ENCODE measurements around the gene CAPSL.
A peak's percentile ranks its signal among the peaks of the same experiment; 100 is the strongest.

CAPSL gene

DNA sequence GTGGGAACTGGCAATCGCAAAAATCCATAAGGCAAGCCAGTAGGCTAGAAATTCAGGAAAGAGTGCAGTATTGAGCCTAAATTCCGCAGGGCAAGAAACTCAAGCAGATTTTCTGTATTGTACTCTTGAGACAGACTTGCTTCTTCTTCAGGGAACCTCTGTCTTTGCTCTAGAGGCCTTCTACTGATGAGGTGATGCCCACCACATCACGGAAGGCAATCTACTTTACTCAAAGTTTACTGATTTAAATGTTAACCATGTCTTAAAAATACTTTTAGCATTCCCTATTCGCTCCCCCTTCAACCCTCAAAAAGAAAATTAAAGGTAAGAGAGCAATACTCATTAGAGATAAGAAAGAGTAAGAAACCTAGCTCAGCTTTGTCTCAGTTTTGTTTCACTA is 70.4 kb downstream of the CAPSL start:
- Histone ChIP-seq H4K8ac (ENCODE audit: low read depth, low read length) (no peak overlapping the region), H3K4me1 (ENCODE audit: control insufficient read depth, low read depth, low read length) (no peaks in the 10 kb centered on the region), H3K9ac (ENCODE audit: low read length) (no peak overlapping the region), H3K18ac (ENCODE audit: low read length) (no peak overlapping the region), H3K27me3 (ENCODE audit: insufficient read depth, low read length, poor library complexity) (no peaks in the 10 kb centered on the region), H2AK5ac (ENCODE audit: low read length) (no peak overlapping the region), H3K4me3 (ENCODE audit: low read length) (no peak overlapping the region), H2BK120ac (ENCODE audit: low read depth, low read length) (no peak overlapping the region), H3K27ac (ENCODE audit: low read depth, low read length) (no peak overlapping the region), H3K4ac (ENCODE audit: low read depth, low read length) (no peak overlapping the region), H3K4me2 (ENCODE audit: low read length) (no peak overlapping the region), H3K36me3 (ENCODE audit: control insufficient read depth, insufficient read depth, low read length) (no peaks in the 10 kb centered on the region), H3K79me2 (ENCODE audit: control insufficient read depth, insufficient read depth, low read length) (no peaks in the 10 kb centered on the region), H2BK15ac (replicated peaks; ENCODE audit: low read depth) (no peak overlapping the region), H3K56ac (ENCODE audit: low read length) (no peak overlapping the region), H2BK5ac (ENCODE audit: low read length) (no peak overlapping the region), H4K5ac (ENCODE audit: low read length) (no peak overlapping the region), H3K79me1 (ENCODE audit: low read length) (no peaks in the 10 kb centered on the region), H3K23ac (ENCODE audit: low read length) (no peak overlapping the region)
- WGBS (ENCODE audit: extremely low coverage, insufficient coverage, low lambda C conversion rate) = no CpG with 5 or more reads among the region's 4 CpGs
- DNase-seq = no peak

DNA sequence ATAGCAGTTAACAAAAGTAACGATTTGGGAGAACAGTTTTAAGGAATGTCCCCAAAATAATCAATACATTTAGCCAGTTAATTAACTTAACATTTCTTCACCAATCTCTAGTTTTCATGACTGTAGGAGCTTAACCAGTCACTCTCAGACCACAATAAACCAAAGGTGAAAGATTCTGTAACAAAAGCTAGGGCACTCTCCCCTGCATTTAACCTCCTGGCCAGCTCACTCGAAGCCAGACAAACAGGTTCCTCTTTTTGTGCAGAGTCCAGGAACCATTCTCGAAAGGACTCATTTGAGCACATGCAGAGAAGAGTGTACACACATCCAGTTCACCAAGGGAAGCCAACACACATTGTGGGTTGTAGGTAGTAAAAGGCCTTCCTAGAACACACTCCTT is 75.3 kb downstream of the CAPSL start:
- no peaks in the 10 kb centered on the region for H3K79me2 ChIP-seq (ENCODE audit: control insufficient read depth, insufficient read depth, low read length)
- no peak overlapping the region for H4K5ac ChIP-seq (ENCODE audit: low read length)
- no peak overlapping the region for H2BK120ac ChIP-seq (ENCODE audit: low read depth, low read length)
- H3K4ac ChIP-seq (ENCODE audit: low read depth, low read length) = no peak overlapping the region
- no peak overlapping the region for H3K18ac ChIP-seq (ENCODE audit: low read length)
- no peak overlapping the region for H2BK15ac ChIP-seq (replicated peaks; ENCODE audit: low read depth)
- no peak overlapping the region for H4K8ac ChIP-seq (ENCODE audit: low read depth, low read length)
- H3K79me1 ChIP-seq (ENCODE audit: low read length) = no peaks in the 10 kb centered on the region
- no peaks in the 10 kb centered on the region for H3K27me3 ChIP-seq (ENCODE audit: insufficient read depth, low read length, poor library complexity)
- no peak overlapping the region for H3K4me2 ChIP-seq (ENCODE audit: low read length)
- H3K4me3 ChIP-seq (ENCODE audit: low read length) = no peak overlapping the region
- no peak overlapping the region for H2AK5ac ChIP-seq (ENCODE audit: low read length)
- WGBS (ENCODE audit: extremely low coverage, insufficient coverage, low lambda C conversion rate) = no CpG with 5 or more reads among the region's 3 CpGs
- DNase-seq = no peak
- no peak overlapping the region for H3K56ac ChIP-seq (ENCODE audit: low read length)
- no peak overlapping the region for H3K23ac ChIP-seq (ENCODE audit: low read length)
- no peaks in the 10 kb centered on the region for H3K4me1 ChIP-seq (ENCODE audit: control insufficient read depth, low read depth, low read length)
- no peaks in the 10 kb centered on the region for H3K36me3 ChIP-seq (ENCODE audit: control insufficient read depth, insufficient read depth, low read length)
- H3K27ac ChIP-seq (ENCODE audit: low read depth, low read length) = no peak overlapping the region
- no peak overlapping the region for H2BK5ac ChIP-seq (ENCODE audit: low read length)
- H3K9ac ChIP-seq (ENCODE audit: low read length) = no peak overlapping the region

DNA sequence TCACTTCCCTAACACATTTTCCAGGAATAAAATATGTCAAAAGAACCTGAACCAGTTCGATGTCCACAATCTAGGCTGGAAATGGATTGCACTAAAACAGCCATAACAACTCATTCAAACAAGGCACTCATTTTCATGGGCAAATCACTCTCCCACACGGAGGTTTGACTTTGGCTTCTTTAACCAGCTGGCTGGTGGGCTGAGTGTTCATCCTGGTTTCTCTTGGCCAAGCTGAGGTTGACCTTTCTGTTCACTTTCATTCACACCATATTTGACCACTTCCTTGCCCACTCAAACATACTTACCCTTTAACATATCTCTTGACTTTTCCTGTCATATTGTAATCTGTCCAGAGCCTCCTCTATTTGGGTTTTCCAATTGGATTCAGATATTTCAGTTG is 76.3 kb downstream of the CAPSL start:
- H3K4me1 ChIP-seq (ENCODE audit: control insufficient read depth, low read depth, low read length) = no peaks in the 10 kb centered on the region
- no peak overlapping the region for H2BK15ac ChIP-seq (replicated peaks; ENCODE audit: low read depth)
- H2AK5ac ChIP-seq (ENCODE audit: low read length) = no peak overlapping the region
- no peak overlapping the region for H4K8ac ChIP-seq (ENCODE audit: low read depth, low read length)
- no peak overlapping the region for H4K5ac ChIP-seq (ENCODE audit: low read length)
- H3K27ac ChIP-seq (ENCODE audit: low read depth, low read length) = no peak overlapping the region
- no peak overlapping the region for H3K23ac ChIP-seq (ENCODE audit: low read length)
- H3K27me3 ChIP-seq (ENCODE audit: insufficient read depth, low read length, poor library complexity) = no peaks in the 10 kb centered on the region
- H3K79me1 ChIP-seq (ENCODE audit: low read length) = no peaks in the 10 kb centered on the region
- no peak for DNase-seq
- WGBS (ENCODE audit: extremely low coverage, insufficient coverage, low lambda C conversion rate) = no CpG with 5 or more reads among the region's 2 CpGs
- no peak overlapping the region for H3K56ac ChIP-seq (ENCODE audit: low read length)
- no peak overlapping the region for H3K4me3 ChIP-seq (ENCODE audit: low read length)
- H3K4ac ChIP-seq (ENCODE audit: low read depth, low read length) = no peak overlapping the region
- H3K79me2 ChIP-seq (ENCODE audit: control insufficient read depth, insufficient read depth, low read length) = no peaks in the 10 kb centered on the region
- no peak overlapping the region for H3K9ac ChIP-seq (ENCODE audit: low read length)
- H3K4me2 ChIP-seq (ENCODE audit: low read length) = no peak overlapping the region
- H3K36me3 ChIP-seq (ENCODE audit: control insufficient read depth, insufficient read depth, low read length) = no peaks in the 10 kb centered on the region
- H3K18ac ChIP-seq (ENCODE audit: low read length) = no peak overlapping the region
- H2BK5ac ChIP-seq (ENCODE audit: low read length) = no peak overlapping the region
- no peak overlapping the region for H2BK120ac ChIP-seq (ENCODE audit: low read depth, low read length)

DNA sequence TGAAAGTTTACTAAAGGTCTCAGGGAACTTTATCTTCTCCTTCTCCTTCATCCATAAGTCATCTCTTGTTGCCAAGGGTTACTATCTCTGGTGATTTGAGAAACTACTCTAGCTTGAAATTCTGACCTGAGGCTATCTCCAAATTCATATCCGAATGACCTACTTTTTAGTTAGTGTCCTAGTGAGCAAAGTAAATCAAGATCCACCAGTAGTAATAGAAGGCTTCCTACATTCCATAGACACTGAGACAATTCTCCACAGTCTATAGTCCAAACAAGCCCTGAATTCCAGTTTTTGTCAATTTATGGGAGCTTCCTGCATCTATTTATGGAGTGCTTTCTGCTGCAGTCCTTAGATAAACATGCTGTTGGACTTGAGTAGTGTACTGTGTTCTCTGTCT is 76.7 kb downstream of the CAPSL start:
- Histone ChIP-seq H3K4me3 (ENCODE audit: low read length) (no peak overlapping the region), H3K56ac (ENCODE audit: low read length) (no peak overlapping the region), H3K27me3 (ENCODE audit: insufficient read depth, low read length, poor library complexity) (no peaks in the 10 kb centered on the region), H2AK5ac (ENCODE audit: low read length) (no peak overlapping the region), H3K23ac (ENCODE audit: low read length) (no peak overlapping the region), H3K4me1 (ENCODE audit: control insufficient read depth, low read depth, low read length) (no peaks in the 10 kb centered on the region), H2BK120ac (ENCODE audit: low read depth, low read length) (no peak overlapping the region), H3K18ac (ENCODE audit: low read length) (no peak overlapping the region), H3K4me2 (ENCODE audit: low read length) (no peak overlapping the region), H3K9ac (ENCODE audit: low read length) (no peak overlapping the region), H4K5ac (ENCODE audit: low read length) (no peak overlapping the region), H3K27ac (ENCODE audit: low read depth, low read length) (no peak overlapping the region), H3K36me3 (ENCODE audit: control insufficient read depth, insufficient read depth, low read length) (no peaks in the 10 kb centered on the region), H4K8ac (ENCODE audit: low read depth, low read length) (no peak overlapping the region), H3K79me1 (ENCODE audit: low read length) (no peaks in the 10 kb centered on the region), H2BK5ac (ENCODE audit: low read length) (no peak overlapping the region), H2BK15ac (replicated peaks; ENCODE audit: low read depth) (no peak overlapping the region), H3K4ac (ENCODE audit: low read depth, low read length) (no peak overlapping the region), H3K79me2 (ENCODE audit: control insufficient read depth, insufficient read depth, low read length) (no peaks in the 10 kb centered on the region)
- no CpG with 5 or more reads among the region's 1 CpG for WGBS (ENCODE audit: extremely low coverage, insufficient coverage, low lambda C conversion rate)
- DNase-seq = no peak

DNA sequence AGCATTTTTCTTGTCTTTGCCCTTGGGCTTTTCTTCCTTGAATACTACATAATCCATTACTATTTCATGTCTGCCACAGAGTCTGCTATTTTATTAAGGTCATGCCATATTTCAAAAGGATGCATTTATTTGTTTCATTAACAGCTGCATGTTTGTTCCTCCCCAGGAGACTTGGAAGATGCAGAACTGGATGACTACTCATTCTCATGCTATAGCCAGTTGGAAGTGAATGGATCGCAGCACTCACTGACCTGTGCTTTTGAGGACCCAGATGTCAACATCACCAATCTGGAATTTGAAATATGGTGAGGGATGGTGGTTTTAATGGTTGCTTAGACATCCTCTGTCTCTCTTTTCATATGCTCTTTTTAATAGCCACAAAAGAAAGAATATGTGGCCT is 77.7 kb downstream of the CAPSL start:
- no peaks in the 10 kb centered on the region for H3K36me3 ChIP-seq (ENCODE audit: control insufficient read depth, insufficient read depth, low read length)
- no peak overlapping the region for H3K27ac ChIP-seq (ENCODE audit: low read depth, low read length)
- H4K8ac ChIP-seq (ENCODE audit: low read depth, low read length) = no peak overlapping the region
- no peak overlapping the region for H3K4ac ChIP-seq (ENCODE audit: low read depth, low read length)
- no peak overlapping the region for H3K4me2 ChIP-seq (ENCODE audit: low read length)
- H3K4me1 ChIP-seq (ENCODE audit: control insufficient read depth, low read depth, low read length) = no peaks in the 10 kb centered on the region
- no peak overlapping the region for H3K18ac ChIP-seq (ENCODE audit: low read length)
- H3K23ac ChIP-seq (ENCODE audit: low read length) = no peak overlapping the region
- H2AK5ac ChIP-seq (ENCODE audit: low read length) = no peak overlapping the region
- no peak overlapping the region for H3K9ac ChIP-seq (ENCODE audit: low read length)
- no peak overlapping the region for H4K5ac ChIP-seq (ENCODE audit: low read length)
- no peak overlapping the region for H3K56ac ChIP-seq (ENCODE audit: low read length)
- H2BK5ac ChIP-seq (ENCODE audit: low read length) = no peak overlapping the region
- H2BK120ac ChIP-seq (ENCODE audit: low read depth, low read length) = no peak overlapping the region
- no peak overlapping the region for H2BK15ac ChIP-seq (replicated peaks; ENCODE audit: low read depth)
- DNase-seq = no peak
- no peaks in the 10 kb centered on the region for H3K27me3 ChIP-seq (ENCODE audit: insufficient read depth, low read length, poor library complexity)
- no CpG with 5 or more reads among the region's 1 CpG for WGBS (ENCODE audit: extremely low coverage, insufficient coverage, low lambda C conversion rate)
- no peak overlapping the region for H3K4me3 ChIP-seq (ENCODE audit: low read length)
- no peaks in the 10 kb centered on the region for H3K79me2 ChIP-seq (ENCODE audit: control insufficient read depth, insufficient read depth, low read length)
- no peaks in the 10 kb centered on the region for H3K79me1 ChIP-seq (ENCODE audit: low read length)

DNA sequence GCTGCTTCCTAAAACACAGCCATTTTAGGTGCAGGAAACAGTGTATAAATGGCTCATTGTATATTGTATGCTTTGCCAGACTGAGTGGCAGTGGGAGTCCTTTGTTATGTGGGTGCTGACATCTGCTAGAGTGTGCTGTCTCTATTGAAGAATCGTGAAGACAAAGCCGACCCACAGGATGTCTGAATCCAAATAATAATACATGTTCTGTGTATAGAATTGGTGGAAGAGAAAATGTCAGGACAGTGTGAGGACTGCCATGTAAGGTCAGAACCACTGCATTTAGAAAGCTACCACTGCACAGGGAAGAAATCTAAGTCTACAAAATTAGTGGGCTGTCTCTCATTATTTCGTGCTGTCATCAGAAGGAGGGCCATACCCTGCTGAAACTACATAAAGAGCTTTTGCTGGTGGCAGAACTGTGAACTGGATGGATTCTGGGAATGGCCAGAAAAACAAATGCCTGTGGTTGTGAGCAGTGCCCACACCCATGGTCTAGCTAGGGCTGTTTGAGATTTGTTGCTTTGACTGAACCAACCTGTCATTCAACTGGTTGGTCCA is 79.2 kb downstream of the CAPSL start:
- Histone ChIP-seq H3K4me2 (ENCODE audit: low read length) (no peak overlapping the region), H3K9ac (ENCODE audit: low read length) (no peak overlapping the region), H3K79me1 (ENCODE audit: low read length) (no peaks in the 10 kb centered on the region), H4K8ac (ENCODE audit: low read depth, low read length) (no peak overlapping the region), H3K27me3 (ENCODE audit: insufficient read depth, low read length, poor library complexity) (no peaks in the 10 kb centered on the region), H3K56ac (ENCODE audit: low read length) (no peak overlapping the region), H3K4me1 (ENCODE audit: control insufficient read depth, low read depth, low read length) (no peaks in the 10 kb centered on the region), H2AK5ac (ENCODE audit: low read length) (no peak overlapping the region), H3K27ac (ENCODE audit: low read depth, low read length) (no peak overlapping the region), H3K36me3 (ENCODE audit: control insufficient read depth, insufficient read depth, low read length) (no peaks in the 10 kb centered on the region), H3K4ac (ENCODE audit: low read depth, low read length) (no peak overlapping the region), H3K23ac (ENCODE audit: low read length) (no peak overlapping the region), H3K79me2 (ENCODE audit: control insufficient read depth, insufficient read depth, low read length) (no peaks in the 10 kb centered on the region), H2BK5ac (ENCODE audit: low read length) (no peak overlapping the region), H3K18ac (ENCODE audit: low read length) (peak overlapping the region; percentile 25), H2BK15ac (replicated peaks; ENCODE audit: low read depth) (no peak overlapping the region), H4K5ac (ENCODE audit: low read length) (no peak overlapping the region), H2BK120ac (ENCODE audit: low read depth, low read length) (no peak overlapping the region), H3K4me3 (ENCODE audit: low read length) (no peak overlapping the region)
- no CpG with 5 or more reads among the region's 3 CpGs for WGBS (ENCODE audit: extremely low coverage, insufficient coverage, low lambda C conversion rate)
- no peak for DNase-seq
